Measurements from ENCODE around the gene NDUFB5. TPM values are rescaled to one million over a fixed set of nuclear protein-coding genes. Genes with fewer than 3 reads are reported as not detected.

The NDUFB5 gene
- total RNA-seq, 1 donor from 2014 or later: 93.9 TPM

DNA sequence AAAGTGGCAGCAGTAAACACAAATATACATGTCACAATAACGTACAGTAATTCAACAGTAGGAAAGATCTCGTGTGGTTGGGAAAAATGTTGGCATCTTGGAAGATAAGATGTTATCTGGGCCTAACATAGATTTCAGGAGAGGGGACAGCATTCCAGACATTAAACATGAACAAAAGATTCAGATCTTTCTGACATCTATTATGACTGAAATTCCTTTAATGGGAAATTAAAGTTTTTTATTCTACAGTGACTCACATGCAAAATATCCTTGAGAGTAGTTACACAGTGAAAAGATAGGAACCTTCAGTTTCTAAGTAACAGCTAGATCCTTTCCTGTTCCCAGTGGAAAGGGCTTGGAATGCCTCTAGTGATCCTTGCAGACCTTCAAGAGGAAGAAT lies 9.2 kb downstream of the NDUFB5 start:
- H3K9me3 ChIP-seq: no peaks in the 10 kb centered on the region
- H3K4me1 ChIP-seq: no peaks in the 10 kb centered on the region
- no peak for DNase-seq
- ATAC-seq: no peak
- H3K27me3 ChIP-seq (ENCODE audit: low read depth): no peaks in the 10 kb centered on the region
- intact Hi-C loops (cut with DNase I): no loop called here
- peaks cover 46% of the 10 kb centered on the region for H3K36me3 ChIP-seq
- no peak overlapping the region for H3K4me3 ChIP-seq
- H3K27ac ChIP-seq: no peak overlapping the region
- TF ChIP-seq, protein P1, sequence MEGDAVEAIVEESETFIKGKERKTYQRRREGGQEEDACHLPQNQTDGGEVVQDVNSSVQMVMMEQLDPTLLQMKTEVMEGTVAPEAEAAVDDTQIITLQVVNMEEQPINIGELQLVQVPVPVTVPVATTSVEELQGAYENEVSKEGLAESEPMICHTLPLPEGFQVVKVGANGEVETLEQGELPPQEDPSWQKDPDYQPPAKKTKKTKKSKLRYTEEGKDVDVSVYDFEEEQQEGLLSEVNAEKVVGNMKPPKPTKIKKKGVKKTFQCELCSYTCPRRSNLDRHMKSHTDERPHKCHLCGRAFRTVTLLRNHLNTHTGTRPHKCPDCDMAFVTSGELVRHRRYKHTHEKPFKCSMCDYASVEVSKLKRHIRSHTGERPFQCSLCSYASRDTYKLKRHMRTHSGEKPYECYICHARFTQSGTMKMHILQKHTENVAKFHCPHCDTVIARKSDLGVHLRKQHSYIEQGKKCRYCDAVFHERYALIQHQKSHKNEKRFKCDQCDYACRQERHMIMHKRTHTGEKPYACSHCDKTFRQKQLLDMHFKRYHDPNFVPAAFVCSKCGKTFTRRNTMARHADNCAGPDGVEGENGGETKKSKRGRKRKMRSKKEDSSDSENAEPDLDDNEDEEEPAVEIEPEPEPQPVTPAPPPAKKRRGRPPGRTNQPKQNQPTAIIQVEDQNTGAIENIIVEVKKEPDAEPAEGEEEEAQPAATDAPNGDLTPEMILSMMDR (IDR thresholded peaks at IDR 0.05): no peak

DNA sequence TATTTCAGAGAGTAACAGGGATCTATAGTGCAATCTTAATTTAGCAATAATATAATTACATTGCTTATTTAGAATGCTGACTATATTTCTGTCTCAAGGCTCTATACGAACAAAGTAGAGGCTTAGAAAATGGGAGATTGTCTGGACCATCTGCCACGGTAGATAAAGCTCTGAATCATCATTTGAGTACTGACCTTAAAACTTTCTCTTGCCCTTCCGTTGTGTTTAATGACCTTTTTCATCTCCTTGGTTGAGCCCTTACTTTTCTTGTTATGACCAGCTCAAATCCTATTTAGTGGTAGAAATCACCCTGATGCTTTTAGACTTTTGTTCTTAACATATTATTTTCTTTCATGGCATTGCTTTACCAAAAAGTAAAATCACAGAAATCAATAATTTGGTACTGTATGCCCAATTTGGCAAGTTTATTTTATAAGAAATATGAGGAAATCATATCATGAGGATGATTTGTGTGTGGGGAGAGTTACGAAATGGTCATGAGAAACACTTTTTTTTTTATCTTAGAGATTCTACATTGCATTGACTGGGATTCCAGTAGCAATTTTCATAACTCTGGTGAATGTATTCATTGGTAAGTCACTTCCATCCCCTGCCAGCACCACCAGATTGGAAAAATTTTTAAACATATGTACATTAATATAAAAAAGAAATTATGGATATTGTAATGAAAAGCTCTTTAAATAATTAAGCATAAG lies 11.0 kb downstream of the NDUFB5 start:
- H3K27me3 ChIP-seq (ENCODE audit: low read depth): no peaks in the 10 kb centered on the region
- intact Hi-C loops (cut with DNase I): no loop called here
- H3K4me3 ChIP-seq: no peak overlapping the region
- ATAC-seq (no peak), DNase-seq (no peak)
- H3K9me3 ChIP-seq: no peaks in the 10 kb centered on the region
- peaks cover 47% of the 10 kb centered on the region for H3K36me3 ChIP-seq
- TF ChIP-seq, protein P1 (IDR thresholded peaks at IDR 0.05): no peak
- H3K4me1 ChIP-seq: no peaks in the 10 kb centered on the region
- no peak overlapping the region for H3K27ac ChIP-seq

DNA sequence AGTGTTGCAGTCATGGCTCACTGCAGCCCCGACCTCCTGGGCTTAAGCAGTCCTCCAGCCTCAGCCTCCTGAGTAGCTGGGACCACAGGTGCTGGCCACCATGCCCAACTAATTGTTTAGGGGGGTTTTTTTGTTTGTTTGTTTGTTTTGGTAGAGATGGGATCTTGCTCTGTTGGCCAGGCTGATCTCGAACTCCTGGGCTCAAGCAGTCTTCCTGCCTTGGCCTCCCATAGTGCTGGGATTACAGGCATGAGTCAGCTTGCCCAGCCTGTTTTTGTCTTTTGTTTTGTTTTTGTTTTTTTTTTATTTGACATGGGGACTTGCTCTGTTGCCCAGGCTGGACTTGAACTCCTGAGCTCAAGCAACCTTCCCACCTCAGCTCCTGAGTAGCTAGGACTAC lies 17.4 kb downstream of the NDUFB5 start:
- H3K4me1 ChIP-seq: no peaks in the 10 kb centered on the region
- H3K27me3 ChIP-seq (ENCODE audit: low read depth): no peaks in the 10 kb centered on the region
- H3K9me3 ChIP-seq: no peaks in the 10 kb centered on the region
- DNase-seq (no peak), ATAC-seq (no peak)
- no peak overlapping the region for H3K4me3 ChIP-seq
- intact Hi-C loops (cut with DNase I): no loop called here
- peaks cover 73% of the 10 kb centered on the region for H3K36me3 ChIP-seq
- TF ChIP-seq, protein P1 (IDR thresholded peaks at IDR 0.05): no peak
- no peak overlapping the region for H3K27ac ChIP-seq

DNA sequence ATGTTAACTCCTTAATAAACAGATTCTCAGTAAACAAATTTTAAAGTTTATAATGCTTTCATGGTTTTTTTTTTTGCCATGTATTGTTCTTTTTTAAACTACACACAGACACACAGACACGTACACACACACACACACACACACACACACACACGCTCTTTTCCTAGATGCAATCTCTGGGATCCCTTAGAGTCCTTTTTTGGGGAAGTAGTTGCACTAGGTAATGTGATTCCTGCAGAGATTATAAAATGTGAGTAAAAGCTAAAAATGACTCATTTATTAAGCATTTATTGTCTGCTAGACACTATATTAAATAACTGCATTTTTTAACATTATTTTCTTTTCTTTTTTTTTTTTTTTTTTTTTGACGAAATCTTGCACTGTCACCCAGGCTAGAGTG lies 19.9 kb downstream of the NDUFB5 start:
- Histone ChIP-seq H3K4me3 (no peak overlapping the region), H3K9me3 (no peaks in the 10 kb centered on the region), H3K27ac (no peak overlapping the region), H3K27me3 (ENCODE audit: low read depth) (no peaks in the 10 kb centered on the region), H3K4me1 (no peaks in the 10 kb centered on the region), H3K36me3 (peaks cover 52% of the 10 kb centered on the region)
- DNase-seq: no peak
- TF ChIP-seq, protein P1 (IDR thresholded peaks at IDR 0.05): no peak
- no peak for ATAC-seq
- intact Hi-C loops (cut with DNase I): no loop called here

DNA sequence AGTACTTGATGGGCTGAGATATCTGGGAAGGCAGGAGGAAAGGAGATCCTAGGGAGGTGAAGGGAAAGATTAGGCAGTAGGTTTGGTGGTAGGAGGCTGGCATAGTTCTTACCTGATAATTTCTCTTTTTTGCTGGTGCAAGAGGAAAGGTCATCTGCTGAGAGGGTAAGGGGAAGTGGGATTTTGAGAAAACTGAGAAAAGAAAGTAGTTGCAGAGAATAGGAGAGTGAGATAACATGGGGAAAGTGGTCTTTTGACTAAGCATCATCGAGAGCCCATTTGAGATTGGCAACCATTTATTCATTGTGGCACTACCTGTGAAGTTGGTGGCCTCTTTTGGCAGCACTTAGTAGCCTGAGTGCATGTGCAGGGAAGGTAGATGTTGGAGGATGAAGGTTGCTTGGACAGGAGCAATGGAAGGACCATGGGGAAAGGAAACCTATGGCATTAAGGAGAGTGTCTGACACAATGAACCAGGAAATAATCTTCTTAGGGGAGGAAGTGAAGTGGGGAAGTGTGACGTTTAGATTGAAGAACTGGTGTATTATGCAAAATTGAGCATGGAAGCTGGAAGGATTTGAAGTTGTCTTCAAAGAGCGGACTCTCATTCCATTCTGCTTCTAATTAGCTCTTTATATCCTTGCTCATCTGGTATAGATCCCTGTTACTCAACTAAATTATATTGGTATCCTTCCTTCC lies 26.3 kb downstream of the NDUFB5 start:
- Histone ChIP-seq H3K27me3 (ENCODE audit: low read depth) (no peaks in the 10 kb centered on the region), H3K4me1 (no peaks in the 10 kb centered on the region), H3K36me3 (peaks cover under 1% of the 10 kb centered on the region), H3K4me3 (no peak overlapping the region), H3K27ac (no peak overlapping the region), H3K9me3 (no peaks in the 10 kb centered on the region)
- intact Hi-C loops (cut with DNase I): no loop called here
- TF ChIP-seq, protein P1 (IDR thresholded peaks at IDR 0.05): no peak
- ATAC-seq (no peak), DNase-seq (no peak)
